NCI-H2196 treated with DMSO at 0.1 percent for 48 hours (cell line): ENCODE results near the gene EFHC1.
A peak's percentile ranks its signal among the peaks of the same experiment; 100 is the strongest.

Experiments used
- DNase-seq: peaks from one replicate; lab custom pipeline; 2025; ENCODE audit not compliant: unreplicated experiment; lab: John Stamatoyannopoulos, UW

EFHC1 gene

GRCh38 chr6:52502306-52503029 lies 82.3 kb downstream of the EFHC1 start:
- DNase-seq = no peak

- DNase-seq = no peak
These were observed 83.2 kb downstream of the EFHC1 start for GRCh38 chr6:52503323-52503747.

- DNase-seq = peak; percentile 97
These were observed 84.0 kb downstream of the EFHC1 start for GRCh38 chr6:52503851-52504781.

- DNase-seq = no peak
These were observed 84.6 kb downstream of the EFHC1 start for GRCh38 chr6:52504782-52505136.

- no peak for DNase-seq
These were observed 85.7 kb downstream of the EFHC1 start for GRCh38 chr6:52505726-52506409.

GRCh38 chr6:52506476-52506875 lies 86.3 kb downstream of the EFHC1 start:
- no peak for DNase-seq

GRCh38 chr6:52507557-52508260 lies 87.6 kb downstream of the EFHC1 start:
- no peak for DNase-seq

- no peak for DNase-seq
These were observed 88.2 kb downstream of the EFHC1 start for GRCh38 chr6:52508261-52508739.

- no peak for DNase-seq
These were observed 89.4 kb downstream of the EFHC1 start for GRCh38 chr6:52509281-52510212.

GRCh38 chr6:52510213-52510562 lies 90.0 kb downstream of the EFHC1 start:
- DNase-seq = no peak

GRCh38 chr6:52511163-52511562 lies 91.0 kb downstream of the EFHC1 start:
- DNase-seq = no peak

GRCh38 chr6:52511572-52512151 lies 91.5 kb downstream of the EFHC1 start:
- DNase-seq = no peak

- no peak for DNase-seq
These were observed 92.1 kb downstream of the EFHC1 start for GRCh38 chr6:52512199-52512598.

GRCh38 chr6:52513464-52513863 lies 93.3 kb downstream of the EFHC1 start:
- DNase-seq = no peak

GRCh38 chr6:52513896-52514295 lies 93.8 kb downstream of the EFHC1 start:
- no peak for DNase-seq

- no peak for DNase-seq
These were observed 94.4 kb downstream of the EFHC1 start for GRCh38 chr6:52514514-52514913.

GRCh38 chr6:52515219-52515960 lies 95.2 kb downstream of the EFHC1 start:
- DNase-seq = no peak

GRCh38 chr6:52516269-52516668 lies 96.1 kb downstream of the EFHC1 start:
- DNase-seq = no peak

GRCh38 chr6:52516943-52517342 lies 96.8 kb downstream of the EFHC1 start:
- DNase-seq = no peak
